DOHH2 (cell line): ENCODE measurements around the gene UVRAG.

Experiments used
- EZH2phosphoT487 ChIP-seq: fragments of 200-600 bp; sonication (generic); IDR thresholded peaks from 2 replicates; pipeline ENCODE4 v1.6.1; 2017; ENCODE audit warnings: borderline replicate concordance, mild to moderate bottlenecking, antibody characterized with exemption, low read length, moderate library complexity, mixed read lengths
- TF ChIP-seq, protein P1 (sequence below): fragments of 200-600 bp; sonication (generic); IDR thresholded peaks from one replicate; pipeline ENCODE4 v1.5.1; 2014; ENCODE audit warnings: antibody characterized with exemption, mild to moderate bottlenecking, low read depth, low read length; ENCODE audit not compliant: poor library complexity, severe bottlenecking

- TF ChIP-seq, protein P1, sequence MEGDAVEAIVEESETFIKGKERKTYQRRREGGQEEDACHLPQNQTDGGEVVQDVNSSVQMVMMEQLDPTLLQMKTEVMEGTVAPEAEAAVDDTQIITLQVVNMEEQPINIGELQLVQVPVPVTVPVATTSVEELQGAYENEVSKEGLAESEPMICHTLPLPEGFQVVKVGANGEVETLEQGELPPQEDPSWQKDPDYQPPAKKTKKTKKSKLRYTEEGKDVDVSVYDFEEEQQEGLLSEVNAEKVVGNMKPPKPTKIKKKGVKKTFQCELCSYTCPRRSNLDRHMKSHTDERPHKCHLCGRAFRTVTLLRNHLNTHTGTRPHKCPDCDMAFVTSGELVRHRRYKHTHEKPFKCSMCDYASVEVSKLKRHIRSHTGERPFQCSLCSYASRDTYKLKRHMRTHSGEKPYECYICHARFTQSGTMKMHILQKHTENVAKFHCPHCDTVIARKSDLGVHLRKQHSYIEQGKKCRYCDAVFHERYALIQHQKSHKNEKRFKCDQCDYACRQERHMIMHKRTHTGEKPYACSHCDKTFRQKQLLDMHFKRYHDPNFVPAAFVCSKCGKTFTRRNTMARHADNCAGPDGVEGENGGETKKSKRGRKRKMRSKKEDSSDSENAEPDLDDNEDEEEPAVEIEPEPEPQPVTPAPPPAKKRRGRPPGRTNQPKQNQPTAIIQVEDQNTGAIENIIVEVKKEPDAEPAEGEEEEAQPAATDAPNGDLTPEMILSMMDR = no peak
- no peak for TF ChIP-seq EZH2phosphoT487
Observed at GRCh38 chr11:75944515-75944914, 129.5 kb downstream of the UVRAG start.
